ENCODE measurements around the gene ARGFX. TPM values are rescaled to one million over a fixed set of nuclear protein-coding genes. Genes with fewer than 3 reads are reported as not detected.
"Not testable (repeated sequence)": the region's sequence is repeated elsewhere in the genome, so short reads cannot be mapped to it uniquely, and the experiment has no call there.

Gene ARGFX
- total RNA-seq, 2 experiments from 2014 or later: not detected

- no peaks in the 10 kb centered on the region for H3K9me3 Mint-ChIP-seq
- no peak overlapping the region for H3K4me3 Mint-ChIP-seq
Measured at GRCh38 chr3:121584418-121584817, 16.7 kb downstream of the ARGFX start.

GRCh38 chr3:121592856-121593702, 25.3 kb downstream of the ARGFX start, which contains the start of gene FBXO40:
TSS of gene FBXO40 (plus strand) at chr3:121593379. CDS start at chr3:121620576, 27,197 bp downstream.
- Mint-ChIP-seq H3K9me3 (no peaks in the 10 kb centered on the region), H3K36me3 (no peaks in the 10 kb centered on the region), H3K27me3 (no peaks in the 10 kb centered on the region), H3K4me3 (no peak within 1 kb of the TSS), H3K27ac (no peak within 1 kb of the TSS), H3K4me1 (no peaks in the 10 kb centered on the region)
- no peak for DNase-seq

More at GRCh38 chr3:121584418-121584817, 16.7 kb downstream of the ARGFX start:
- no peaks in the 10 kb centered on the region for H3K4me1 Mint-ChIP-seq
- no peak for DNase-seq
- H3K27ac Mint-ChIP-seq: no peak overlapping the region
- H3K36me3 Mint-ChIP-seq: no peaks in the 10 kb centered on the region
- peaks cover 9% of the 10 kb centered on the region for H3K27me3 Mint-ChIP-seq

GRCh38 chr3:121593806-121594205, 26.1 kb downstream of the ARGFX start:
- not testable (repeated sequence) for H3K36me3 Mint-ChIP-seq, H3K4me1 Mint-ChIP-seq, DNase-seq, H3K4me3 Mint-ChIP-seq, H3K27me3 Mint-ChIP-seq, H3K27ac Mint-ChIP-seq, H3K9me3 Mint-ChIP-seq

GRCh38 chr3:121594850-121595249, 27.1 kb downstream of the ARGFX start:
- no peaks in the 10 kb centered on the region for H3K27me3 Mint-ChIP-seq
- no peak for DNase-seq
- H3K36me3 Mint-ChIP-seq: no peaks in the 10 kb centered on the region
- H3K27ac Mint-ChIP-seq: no peak overlapping the region
- H3K4me1 Mint-ChIP-seq: no peaks in the 10 kb centered on the region
- no peaks in the 10 kb centered on the region for H3K9me3 Mint-ChIP-seq
- no peak overlapping the region for H3K4me3 Mint-ChIP-seq

GRCh38 chr3:121595765-121596406, 28.1 kb downstream of the ARGFX start:
- no peak for DNase-seq
- no peak overlapping the region for H3K4me3 Mint-ChIP-seq
- no peaks in the 10 kb centered on the region for H3K9me3 Mint-ChIP-seq
- no peaks in the 10 kb centered on the region for H3K36me3 Mint-ChIP-seq
- no peak overlapping the region for H3K27ac Mint-ChIP-seq
- H3K27me3 Mint-ChIP-seq: no peaks in the 10 kb centered on the region
- no peaks in the 10 kb centered on the region for H3K4me1 Mint-ChIP-seq

GRCh38 chr3:121598564-121598963, 30.8 kb downstream of the ARGFX start:
- Mint-ChIP-seq H3K36me3 (no peaks in the 10 kb centered on the region), H3K27me3 (no peaks in the 10 kb centered on the region), H3K4me3 (no peak overlapping the region), H3K9me3 (no peaks in the 10 kb centered on the region), H3K4me1 (no peaks in the 10 kb centered on the region), H3K27ac (no peak overlapping the region)
- no peak for DNase-seq

GRCh38 chr3:121599900-121600299, 32.2 kb downstream of the ARGFX start:
- not testable (repeated sequence) for H3K27ac Mint-ChIP-seq, H3K4me1 Mint-ChIP-seq, H3K4me3 Mint-ChIP-seq, H3K9me3 Mint-ChIP-seq, H3K27me3 Mint-ChIP-seq, H3K36me3 Mint-ChIP-seq, DNase-seq

GRCh38 chr3:121601212-121601812, 33.6 kb downstream of the ARGFX start:
- H3K9me3 Mint-ChIP-seq: no peaks in the 10 kb centered on the region
- H3K27me3 Mint-ChIP-seq: no peaks in the 10 kb centered on the region
- H3K36me3 Mint-ChIP-seq: no peaks in the 10 kb centered on the region
- no peaks in the 10 kb centered on the region for H3K4me1 Mint-ChIP-seq
- H3K27ac Mint-ChIP-seq: no peak overlapping the region
- no peak for DNase-seq
- no peak overlapping the region for H3K4me3 Mint-ChIP-seq

- no peaks in the 10 kb centered on the region for H3K36me3 Mint-ChIP-seq
- no peaks in the 10 kb centered on the region for H3K27me3 Mint-ChIP-seq
- H3K9me3 Mint-ChIP-seq: no peaks in the 10 kb centered on the region
- H3K4me1 Mint-ChIP-seq: no peaks in the 10 kb centered on the region
- H3K27ac Mint-ChIP-seq: no peak overlapping the region
- H3K4me3 Mint-ChIP-seq: no peak overlapping the region
- no peak for DNase-seq
Measured at GRCh38 chr3:121604759-121605158, 37.0 kb downstream of the ARGFX start.

GRCh38 chr3:121606106-121606505, 38.4 kb downstream of the ARGFX start:
- H3K4me3 Mint-ChIP-seq: no peak overlapping the region
- H3K27me3 Mint-ChIP-seq: no peaks in the 10 kb centered on the region
- no peaks in the 10 kb centered on the region for H3K4me1 Mint-ChIP-seq
- H3K27ac Mint-ChIP-seq: no peak overlapping the region
- H3K36me3 Mint-ChIP-seq: no peaks in the 10 kb centered on the region
- no peaks in the 10 kb centered on the region for H3K9me3 Mint-ChIP-seq
- DNase-seq: no peak

Other genes starting within 250 kb of the ARGFX start
- 10 to 100 TPM; 20.1 to 20.7 TPM for gene POLQ, start 22.0 kb upstream of the ARGFX start, total RNA-seq
- gene FBXO40, start 25.4 kb downstream of the ARGFX start, total RNA-seq: not detected
- 100 to 1,000 TPM; 183 to 193 TPM for gene HCLS1, start 93.0 kb downstream of the ARGFX start, total RNA-seq
- 10 to 100 TPM; 14.0 to 15.3 TPM for gene GOLGB1, start 181.8 kb downstream of the ARGFX start, total RNA-seq